ENCODE data around the gene STIM1. TPM values are rescaled to one million over a fixed set of nuclear protein-coding genes. Genes with fewer than 3 reads are reported as not detected.

The STIM1 gene
- total RNA-seq, 1 donor from 2014 or later, result 77.6 TPM

DNA sequence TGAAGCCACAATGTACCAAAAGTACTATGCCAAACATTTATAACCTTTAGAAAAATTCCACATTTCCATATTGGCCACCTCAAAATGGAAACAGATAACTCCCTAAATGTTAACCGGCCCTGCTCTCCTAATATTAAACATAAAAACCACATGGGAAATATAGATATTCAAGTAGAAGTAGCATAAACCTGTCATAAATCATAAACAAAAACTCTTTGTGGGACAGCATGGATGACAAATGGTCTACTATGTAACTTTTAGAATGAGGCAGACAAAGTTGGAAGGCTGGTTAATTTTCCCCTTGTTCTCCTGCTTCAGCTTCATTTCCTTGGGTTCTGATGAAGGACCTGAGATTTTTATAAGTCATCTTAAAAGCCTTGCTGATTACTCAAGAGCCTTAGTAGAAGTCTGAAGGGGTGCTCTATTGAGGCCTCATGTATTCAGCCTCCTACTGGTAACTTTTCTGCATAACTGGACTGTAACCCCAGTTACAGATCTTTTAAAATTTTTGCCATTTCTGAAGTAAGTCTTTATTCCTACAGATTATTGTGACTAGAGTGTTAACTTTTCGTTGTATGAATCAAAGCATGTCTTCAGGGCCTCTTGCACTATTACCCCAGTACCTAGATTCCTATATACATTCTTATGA is 116.4 kb downstream of the STIM1 start:
- H3K36me3 Mint-ChIP-seq (ENCODE audit: low read depth), result peaks cover 46% of the 10 kb centered on the region
- intact Hi-C loops (cut with micrococcal nuclease), result no loop called here
- peaks cover 45% of the 10 kb centered on the region for H3K4me1 Mint-ChIP-seq (ENCODE audit: low read depth)
- H3K27ac Mint-ChIP-seq, result peak overlapping the region; percentile 28
- no peaks in the 10 kb centered on the region for H3K27me3 Mint-ChIP-seq (ENCODE audit: low read depth)
- no peak for DNase-seq (ENCODE audit: low spot score)
- no peak overlapping the region for H3K4me3 Mint-ChIP-seq (ENCODE audit: low read depth)
- H3K9me3 Mint-ChIP-seq, result no peaks in the 10 kb centered on the region

DNA sequence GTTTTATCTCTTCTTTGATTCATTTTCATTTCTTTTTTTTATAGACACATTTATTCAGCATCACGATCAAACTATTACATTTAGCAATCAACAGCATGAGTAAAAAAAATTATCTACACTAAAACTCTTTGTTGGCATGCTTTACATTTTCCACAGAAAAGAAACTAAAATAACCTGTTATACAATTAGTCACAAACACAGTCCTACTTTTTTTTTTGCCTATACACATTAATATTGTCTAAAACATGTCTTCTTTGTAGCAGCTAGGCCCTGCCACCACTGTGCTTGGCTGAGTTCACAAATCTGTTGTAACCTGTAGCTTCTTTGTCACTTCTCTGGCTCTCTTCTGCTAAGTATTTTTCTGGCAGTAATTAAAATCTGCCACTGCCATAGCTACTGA is 117.0 kb downstream of the STIM1 start:
- Mint-ChIP-seq H3K9me3 (no peaks in the 10 kb centered on the region), H3K27ac (no peak overlapping the region), H3K27me3 (ENCODE audit: low read depth) (no peaks in the 10 kb centered on the region), H3K4me3 (ENCODE audit: low read depth) (no peak overlapping the region), H3K4me1 (ENCODE audit: low read depth) (peaks cover 45% of the 10 kb centered on the region), H3K36me3 (ENCODE audit: low read depth) (peaks cover 45% of the 10 kb centered on the region)
- no peak for DNase-seq (ENCODE audit: low spot score)
- intact Hi-C loops (cut with micrococcal nuclease), result no loop called here

DNA sequence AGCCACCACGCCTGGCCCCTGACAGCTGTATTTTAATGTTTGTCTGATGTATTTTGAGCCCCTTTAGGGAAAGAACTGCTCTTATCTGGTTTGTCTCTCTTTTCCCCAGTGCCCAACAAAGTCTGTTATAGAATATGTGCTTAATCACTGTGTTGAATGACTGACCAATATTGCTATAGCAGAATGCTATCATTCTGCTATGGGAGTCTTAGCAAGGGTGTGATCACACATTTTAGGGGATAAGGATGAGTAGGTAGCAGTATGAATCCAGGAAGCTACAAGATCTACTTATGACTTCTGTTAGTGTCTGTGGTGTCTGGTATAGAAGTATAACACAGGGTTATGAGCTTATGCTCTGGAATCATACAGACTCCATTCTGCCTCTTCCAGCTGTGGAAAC is 121.6 kb downstream of the STIM1 start:
- peaks cover 27% of the 10 kb centered on the region for H3K36me3 Mint-ChIP-seq (ENCODE audit: low read depth)
- H3K27ac Mint-ChIP-seq, result no peak overlapping the region
- peaks cover 33% of the 10 kb centered on the region for H3K4me1 Mint-ChIP-seq (ENCODE audit: low read depth)
- H3K9me3 Mint-ChIP-seq, result no peaks in the 10 kb centered on the region
- DNase-seq (ENCODE audit: low spot score), result no peak
- intact Hi-C loops (cut with micrococcal nuclease), result no loop called here
- no peaks in the 10 kb centered on the region for H3K27me3 Mint-ChIP-seq (ENCODE audit: low read depth)
- H3K4me3 Mint-ChIP-seq (ENCODE audit: low read depth), result no peak overlapping the region

DNA sequence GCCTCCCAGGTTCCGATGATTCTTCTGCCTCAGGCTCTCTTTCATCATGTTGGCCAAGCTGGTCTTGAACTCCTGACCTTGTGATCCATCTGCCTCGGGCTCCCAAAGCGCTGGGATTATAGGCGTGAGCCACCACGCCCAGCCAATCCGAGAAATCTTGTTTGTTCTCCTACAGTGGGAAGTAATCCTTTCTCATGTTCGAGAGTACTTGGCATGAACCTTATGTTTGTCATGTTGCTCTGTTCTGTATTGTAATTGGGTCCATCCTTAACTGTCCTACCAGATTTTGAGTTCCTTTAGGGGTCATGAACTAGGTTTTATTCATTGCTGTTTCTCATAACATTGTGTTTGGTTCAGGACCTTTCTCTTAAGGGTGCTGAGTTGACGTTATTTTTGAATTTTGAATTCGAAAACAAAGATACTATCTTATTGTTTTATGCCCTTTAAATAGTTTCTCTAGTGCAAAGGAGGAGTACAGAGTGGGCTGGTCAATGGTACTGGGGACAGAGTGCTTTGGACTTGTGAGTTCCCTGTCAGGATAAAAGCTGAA is 125.7 kb downstream of the STIM1 start:
- peaks cover 15% of the 10 kb centered on the region for H3K36me3 Mint-ChIP-seq (ENCODE audit: low read depth)
- H3K4me1 Mint-ChIP-seq (ENCODE audit: low read depth), result peaks cover 45% of the 10 kb centered on the region
- H3K4me3 Mint-ChIP-seq (ENCODE audit: low read depth), result no peak overlapping the region
- H3K27ac Mint-ChIP-seq, result no peak overlapping the region
- no peaks in the 10 kb centered on the region for H3K27me3 Mint-ChIP-seq (ENCODE audit: low read depth)
- H3K9me3 Mint-ChIP-seq, result no peaks in the 10 kb centered on the region
- DNase-seq (ENCODE audit: low spot score), result no peak
- intact Hi-C loops (cut with micrococcal nuclease), result no loop called here

DNA sequence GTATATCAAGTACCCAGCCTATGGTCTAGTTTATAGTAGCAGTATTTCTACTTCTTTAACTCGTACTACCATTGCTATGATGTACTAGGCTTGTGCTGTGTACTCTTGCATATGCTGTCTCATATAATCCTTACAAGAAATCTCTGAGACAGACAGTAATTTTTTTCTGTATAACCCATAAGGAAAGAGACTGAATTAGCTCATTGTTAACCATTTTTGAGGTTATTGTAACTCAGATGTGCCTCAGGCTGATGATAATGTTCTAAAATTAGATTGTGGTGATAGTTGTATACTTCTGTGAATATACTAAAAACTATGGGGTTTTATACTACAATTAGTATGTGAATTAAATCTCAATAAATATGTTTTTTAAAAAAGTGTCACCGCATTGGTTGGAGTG is 127.0 kb downstream of the STIM1 start:
- no peak for DNase-seq (ENCODE audit: low spot score)
- intact Hi-C loops (cut with micrococcal nuclease), result no loop called here
- H3K4me1 Mint-ChIP-seq (ENCODE audit: low read depth), result peaks cover 48% of the 10 kb centered on the region
- no peak overlapping the region for H3K4me3 Mint-ChIP-seq (ENCODE audit: low read depth)
- H3K27me3 Mint-ChIP-seq (ENCODE audit: low read depth), result no peaks in the 10 kb centered on the region
- no peaks in the 10 kb centered on the region for H3K9me3 Mint-ChIP-seq
- H3K36me3 Mint-ChIP-seq (ENCODE audit: low read depth), result peaks cover 14% of the 10 kb centered on the region
- H3K27ac Mint-ChIP-seq, result no peak overlapping the region

DNA sequence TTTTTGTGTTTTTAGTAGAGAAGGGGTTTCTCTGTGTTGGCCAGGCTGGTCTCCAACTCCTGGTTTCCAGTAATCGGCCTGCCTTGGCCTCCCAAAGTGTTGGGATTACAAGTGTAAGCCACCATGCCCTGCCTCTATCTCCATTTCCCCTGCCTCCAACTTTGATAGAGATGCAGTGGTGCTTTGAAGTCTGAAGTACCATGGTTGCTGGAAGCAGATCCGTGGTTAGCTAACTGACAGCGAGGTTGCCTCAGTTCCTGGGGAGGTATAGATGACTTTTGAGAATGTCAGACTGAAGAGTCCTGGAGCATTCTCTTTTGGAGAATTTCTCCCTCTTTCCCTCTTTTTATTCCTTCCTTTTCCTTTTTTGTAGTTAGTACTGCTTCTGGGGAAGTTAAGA is 127.6 kb downstream of the STIM1 start:
- DNase-seq (ENCODE audit: low spot score), result no peak
- intact Hi-C loops (cut with micrococcal nuclease), result no loop called here

DNA sequence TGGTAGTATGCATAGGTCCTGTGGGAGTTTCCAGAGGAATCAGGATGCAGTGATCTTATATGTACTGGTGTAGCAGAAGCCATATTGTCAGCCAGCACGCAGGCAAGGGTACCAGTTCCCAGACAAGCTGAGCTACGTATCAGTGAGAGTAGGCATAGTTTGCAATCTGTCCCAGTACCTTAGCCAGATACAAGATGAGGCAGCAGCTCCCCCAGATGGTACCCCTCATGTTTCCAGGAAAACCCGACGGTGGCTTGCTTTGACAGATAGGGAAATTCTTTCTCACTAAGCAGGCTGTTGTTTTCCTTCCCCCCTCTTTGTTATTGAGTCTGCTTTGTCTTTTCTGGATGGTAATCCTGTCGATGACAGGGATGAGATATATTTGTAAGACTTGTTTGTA is 129.4 kb downstream of the STIM1 start:
- intact Hi-C loops (cut with micrococcal nuclease), result loop anchor here (2.0 to 5.0 kb wide), 4 partner anchors 26 to 124 kb away; no protein-coding TSS in a partner anchor
- DNase-seq (ENCODE audit: low spot score), result no peak
- H3K9me3 Mint-ChIP-seq, result no peaks in the 10 kb centered on the region
- no peak overlapping the region for H3K4me3 Mint-ChIP-seq (ENCODE audit: low read depth)
- H3K27me3 Mint-ChIP-seq (ENCODE audit: low read depth), result no peaks in the 10 kb centered on the region
- H3K36me3 Mint-ChIP-seq (ENCODE audit: low read depth), result peaks cover 16% of the 10 kb centered on the region
- peak overlapping the region; percentile 73 for H3K27ac Mint-ChIP-seq
- peaks cover 54% of the 10 kb centered on the region for H3K4me1 Mint-ChIP-seq (ENCODE audit: low read depth)

More for the DNA sequence above, 127.6 kb downstream of the STIM1 start:
- peaks cover 18% of the 10 kb centered on the region for H3K36me3 Mint-ChIP-seq (ENCODE audit: low read depth)
- no peaks in the 10 kb centered on the region for H3K9me3 Mint-ChIP-seq
- H3K4me3 Mint-ChIP-seq (ENCODE audit: low read depth), result no peak overlapping the region
- no peaks in the 10 kb centered on the region for H3K27me3 Mint-ChIP-seq (ENCODE audit: low read depth)
- H3K27ac Mint-ChIP-seq, result no peak overlapping the region
- peaks cover 52% of the 10 kb centered on the region for H3K4me1 Mint-ChIP-seq (ENCODE audit: low read depth)

DNA sequence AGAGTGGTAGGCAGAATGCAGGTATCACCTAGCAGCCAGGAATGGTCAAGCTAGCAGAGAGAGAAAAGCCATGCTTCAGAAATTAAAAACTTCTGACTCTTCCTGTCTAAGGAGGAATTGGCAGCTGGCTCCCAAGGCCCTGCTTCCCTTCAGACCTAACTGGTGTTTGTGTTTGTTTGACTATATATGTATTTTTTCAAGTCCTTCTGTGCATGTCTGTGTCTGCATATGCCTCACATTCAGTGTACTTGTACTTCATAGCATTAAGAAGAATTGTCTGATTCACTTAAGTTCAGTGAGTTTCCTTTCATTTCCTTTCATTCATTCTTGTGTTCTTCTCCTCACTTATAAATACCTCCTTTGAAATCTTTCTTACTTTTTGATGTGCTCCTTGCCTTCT is 130.2 kb downstream of the STIM1 start:
- intact Hi-C loops (cut with micrococcal nuclease), result loop anchor here (2.0 to 5.0 kb wide), 4 partner anchors 27 to 125 kb away; no protein-coding TSS in a partner anchor
- H3K27ac Mint-ChIP-seq, result no peak overlapping the region
- no peaks in the 10 kb centered on the region for H3K9me3 Mint-ChIP-seq
- H3K36me3 Mint-ChIP-seq (ENCODE audit: low read depth), result peaks cover 18% of the 10 kb centered on the region
- no peak for DNase-seq (ENCODE audit: low spot score)
- peaks cover 55% of the 10 kb centered on the region for H3K4me1 Mint-ChIP-seq (ENCODE audit: low read depth)
- no peak overlapping the region for H3K4me3 Mint-ChIP-seq (ENCODE audit: low read depth)
- no peaks in the 10 kb centered on the region for H3K27me3 Mint-ChIP-seq (ENCODE audit: low read depth)

DNA sequence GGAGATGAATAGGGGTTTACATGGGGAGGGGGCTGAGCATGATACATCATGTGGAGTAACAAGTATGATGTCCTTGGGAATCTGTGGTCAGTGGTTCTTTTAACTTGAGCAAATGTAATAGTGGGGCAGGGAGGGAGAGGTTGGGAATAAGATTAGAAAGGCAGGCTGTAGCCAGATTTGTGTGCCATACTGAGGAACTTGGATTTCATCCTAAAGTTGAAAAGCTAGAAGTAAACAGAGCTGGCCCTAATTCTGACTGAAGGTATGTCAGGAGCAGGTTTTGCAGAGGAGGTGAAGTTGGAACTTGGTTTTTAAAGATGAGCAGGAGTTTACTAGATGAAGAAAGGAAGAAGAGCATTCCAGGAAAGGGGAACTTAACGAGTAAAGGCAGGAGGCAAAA is 130.8 kb downstream of the STIM1 start:
- H3K4me3 Mint-ChIP-seq (ENCODE audit: low read depth), result no peak overlapping the region
- intact Hi-C loops (cut with micrococcal nuclease), result loop anchor here (5.0 kb wide), 2 partner anchors 39 to 81 kb away; no protein-coding TSS in a partner anchor
- DNase-seq (ENCODE audit: low spot score), result no peak
- H3K36me3 Mint-ChIP-seq (ENCODE audit: low read depth), result peaks cover 20% of the 10 kb centered on the region
- H3K27me3 Mint-ChIP-seq (ENCODE audit: low read depth), result no peaks in the 10 kb centered on the region
- no peak overlapping the region for H3K27ac Mint-ChIP-seq
- H3K9me3 Mint-ChIP-seq, result no peaks in the 10 kb centered on the region
- peaks cover 54% of the 10 kb centered on the region for H3K4me1 Mint-ChIP-seq (ENCODE audit: low read depth)

DNA sequence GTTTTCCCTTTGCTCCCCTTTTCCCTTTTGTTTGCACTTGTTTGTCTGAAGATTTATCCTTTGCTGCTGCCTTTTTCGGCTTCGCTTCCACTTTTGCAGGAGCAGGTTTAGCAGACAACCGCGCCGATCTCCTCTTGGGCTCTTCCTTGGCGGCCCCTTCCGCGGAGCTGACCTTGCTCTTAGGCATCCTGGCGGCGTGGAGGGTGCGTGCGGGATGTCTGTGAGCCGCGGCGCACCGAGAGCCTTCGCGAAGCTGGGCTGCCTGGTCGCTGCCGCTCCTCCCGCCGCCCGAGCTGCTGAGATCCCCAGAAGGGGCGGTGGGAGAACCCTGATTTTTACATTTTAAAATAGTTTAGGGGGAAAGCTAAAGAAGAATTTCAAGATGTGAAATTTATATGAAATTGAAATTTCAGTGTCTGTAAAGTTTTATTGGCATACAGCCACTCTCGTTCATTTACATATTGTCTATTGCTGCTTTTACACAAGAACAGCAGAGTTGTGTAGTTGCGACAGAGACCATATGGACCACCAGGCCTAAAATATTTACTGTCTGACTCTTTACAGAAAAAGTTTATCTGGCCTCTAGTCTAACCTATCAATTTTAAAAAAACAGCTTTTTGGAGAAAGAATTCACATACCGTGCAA is 133.9 kb downstream of the STIM1 start:
- intact Hi-C loops (cut with micrococcal nuclease), result loop anchor here (5.0 kb wide), 2 partner anchors 42 to 78 kb away; no protein-coding TSS in a partner anchor
- Mint-ChIP-seq H3K4me1 (ENCODE audit: low read depth) (peaks cover 33% of the 10 kb centered on the region), H3K27ac (peak overlapping the region; percentile 8), H3K27me3 (ENCODE audit: low read depth) (no peaks in the 10 kb centered on the region), H3K4me3 (ENCODE audit: low read depth) (no peak overlapping the region), H3K36me3 (ENCODE audit: low read depth) (peaks cover 41% of the 10 kb centered on the region), H3K9me3 (peaks cover 19% of the 10 kb centered on the region)
- DNase-seq (ENCODE audit: low spot score), result no peak

DNA sequence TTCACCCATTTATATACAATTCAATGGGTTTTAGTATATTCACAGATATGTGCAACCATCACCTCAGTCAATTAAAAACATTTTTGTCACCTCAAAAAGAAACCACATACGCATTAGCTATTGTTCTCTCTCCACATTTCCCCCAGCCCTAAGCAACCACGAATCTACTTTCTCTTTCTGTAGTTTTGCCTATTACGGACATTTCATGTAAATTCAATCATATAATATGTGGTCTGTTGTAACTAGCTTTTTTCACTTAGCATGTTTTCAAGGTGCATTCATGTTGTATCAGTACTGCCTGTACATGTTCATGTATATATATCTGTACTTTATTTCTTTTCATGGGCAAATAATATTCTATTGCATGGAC is 134.4 kb downstream of the STIM1 start:
- peak overlapping the region; percentile 8 for H3K27ac Mint-ChIP-seq
- H3K4me1 Mint-ChIP-seq (ENCODE audit: low read depth), result peaks cover 33% of the 10 kb centered on the region
- intact Hi-C loops (cut with micrococcal nuclease), result loop anchor here (5.0 kb wide), 2 partner anchors 43 to 77 kb away; no protein-coding TSS in a partner anchor
- H3K27me3 Mint-ChIP-seq (ENCODE audit: low read depth), result no peaks in the 10 kb centered on the region
- H3K36me3 Mint-ChIP-seq (ENCODE audit: low read depth), result peaks cover 46% of the 10 kb centered on the region
- no peak for DNase-seq (ENCODE audit: low spot score)
- H3K9me3 Mint-ChIP-seq, result peaks cover 24% of the 10 kb centered on the region
- no peak overlapping the region for H3K4me3 Mint-ChIP-seq (ENCODE audit: low read depth)

DNA sequence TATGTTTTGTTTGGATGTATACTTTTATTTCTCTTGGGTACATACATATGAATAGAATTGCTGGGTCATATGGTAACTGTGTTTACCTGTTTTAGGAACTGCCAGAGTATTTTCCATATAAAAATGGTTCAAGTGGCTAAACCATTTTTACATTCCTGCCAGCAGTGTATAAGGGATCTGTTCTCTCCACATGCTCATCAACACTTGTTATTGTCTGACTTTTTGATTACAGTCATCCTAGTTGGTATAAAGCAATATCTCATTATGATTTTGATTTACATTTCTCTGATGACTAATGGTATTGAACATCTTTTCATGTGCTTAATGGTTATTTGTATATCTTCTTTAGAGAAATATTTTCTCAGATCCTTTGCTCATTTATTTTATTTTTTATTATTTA is 134.9 kb downstream of the STIM1 start:
- Mint-ChIP-seq H3K4me3 (ENCODE audit: low read depth) (no peak overlapping the region), H3K27me3 (ENCODE audit: low read depth) (no peaks in the 10 kb centered on the region), H3K27ac (peak overlapping the region; percentile 8), H3K9me3 (peaks cover 29% of the 10 kb centered on the region), H3K4me1 (ENCODE audit: low read depth) (peaks cover 33% of the 10 kb centered on the region), H3K36me3 (ENCODE audit: low read depth) (peaks cover 51% of the 10 kb centered on the region)
- DNase-seq (ENCODE audit: low spot score), result no peak
- intact Hi-C loops (cut with micrococcal nuclease), result no loop called here

DNA sequence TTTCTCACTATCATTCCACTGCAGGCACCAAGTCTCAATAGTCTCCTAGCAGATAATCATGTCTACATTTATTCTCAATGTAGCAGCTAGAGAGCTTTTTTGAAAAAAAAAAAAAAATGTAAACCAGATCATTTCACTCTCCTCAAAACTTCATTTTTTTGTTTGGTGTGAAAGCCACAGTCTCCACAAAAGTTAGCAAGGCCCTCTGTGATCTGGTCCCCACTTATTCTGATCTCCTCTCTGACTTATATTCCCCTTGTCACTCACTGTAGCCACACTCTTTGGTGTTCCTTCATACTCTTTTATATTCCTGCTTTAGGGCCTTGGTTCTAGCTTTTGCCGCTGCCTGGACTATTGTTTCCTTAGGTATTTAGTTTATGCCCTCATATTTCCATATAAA is 137.5 kb downstream of the STIM1 start:
- H3K27ac Mint-ChIP-seq, result no peak overlapping the region
- H3K9me3 Mint-ChIP-seq, result peaks cover 36% of the 10 kb centered on the region
- peaks cover 57% of the 10 kb centered on the region for H3K36me3 Mint-ChIP-seq (ENCODE audit: low read depth)
- DNase-seq (ENCODE audit: low spot score), result no peak
- intact Hi-C loops (cut with micrococcal nuclease), result no loop called here
- H3K4me3 Mint-ChIP-seq (ENCODE audit: low read depth), result no peak overlapping the region
- H3K4me1 Mint-ChIP-seq (ENCODE audit: low read depth), result peaks cover 33% of the 10 kb centered on the region
- no peaks in the 10 kb centered on the region for H3K27me3 Mint-ChIP-seq (ENCODE audit: low read depth)

All from activated T-helper 2 cell treated with anti-CD3 and anti-CD28 coated beads, Interferon-gamma antibody, Interleukin-2, Interleukin-4, amounts not matched to agents 10 μg/mL and 5 μg/mL and 100 μg/mL, durations not matched to agents 14 hours and 24 hours and 36 hours (primary cell).